Loucy (cell line): Measurements from ENCODE around the gene TREX2.

Experiments used
- H2AFZ ChIP-seq: fragments of 200-600 bp; sonication (generic); 2 replicates; pipeline ENCODE4 v1.6.0; 2016; ENCODE audit warnings: antibody characterized with exemption, mild to moderate bottlenecking, low read length, moderate library complexity
- H3F3A ChIP-seq: fragments of 200-600 bp; 2 replicates; pipeline ENCODE4 v1.6.0; 2016; ENCODE audit warnings: antibody characterized with exemption, low read depth, mild to moderate bottlenecking
- H3K27me3 ChIP-seq: fragments of 200-600 bp; sonication (generic); 2 replicates; pipeline ENCODE4 v1.6.1; 2014; ENCODE audit warnings: low read length, mild to moderate bottlenecking; ENCODE audit not compliant: insufficient read depth, poor library complexity, severe bottlenecking
- H3K36me3 ChIP-seq: fragments of 200-600 bp; sonication (generic); 2 replicates; pipeline ENCODE4 v1.6.1; 2016; ENCODE audit warnings: low read length; ENCODE audit not compliant: insufficient read depth
- H3K4me1 ChIP-seq: fragments of 200-600 bp; sonication (generic); 2 replicates; pipeline ENCODE4 v1.5.1; 2014; ENCODE audit warnings: low read length, mild to moderate bottlenecking; ENCODE audit not compliant: insufficient read depth, poor library complexity, severe bottlenecking
- H3K4me2 ChIP-seq: fragments of 200-600 bp; sonication (generic); 2 replicates; pipeline ENCODE4 v1.6.0; 2014; ENCODE audit warnings: antibody characterized with exemption, low read length, low read depth, mild to moderate bottlenecking; ENCODE audit not compliant: poor library complexity, severe bottlenecking
- H3K4me3 ChIP-seq: fragments of 200-600 bp; sonication (generic); 2 replicates; pipeline ENCODE4 v1.5.1; 2014; ENCODE audit warnings: low read length, mild to moderate bottlenecking, mixed read lengths; ENCODE audit not compliant: poor library complexity, severe bottlenecking
- H3K79me2 ChIP-seq: fragments of 200-600 bp; sonication (generic); 2 replicates; pipeline ENCODE4 v1.6.1; 2014; ENCODE audit warnings: low read length; ENCODE audit not compliant: insufficient read depth
- H3K9ac ChIP-seq: fragments of 200-600 bp; sonication (generic); 2 replicates; pipeline ENCODE4 v1.6.0; 2014; ENCODE audit warnings: mild to moderate bottlenecking, low read depth, low read length, moderate library complexity; ENCODE audit not compliant: poor library complexity, severe bottlenecking
- H3K9me2 ChIP-seq: fragments of 200-600 bp; sonication (generic); replicated peaks from 2 replicates; pipeline ENCODE4 v1.6.1; 2016; ENCODE audit warnings: low read depth, low read length, mixed read lengths
- H3K9me3 ChIP-seq: fragments of 200-600 bp; sonication (generic); 2 replicates; pipeline ENCODE4 v1.6.1; 2014; ENCODE audit warnings: mild to moderate bottlenecking, antibody characterized with exemption, low read length, low read depth; ENCODE audit not compliant: insufficient read depth
- H4K20me1 ChIP-seq: fragments of 200-600 bp; sonication (generic); 2 replicates; pipeline ENCODE4 v1.6.0; 2014; ENCODE audit warnings: antibody characterized with exemption, low read length, mild to moderate bottlenecking; ENCODE audit not compliant: insufficient read depth, poor library complexity, severe bottlenecking
- EZH2phosphoT487 ChIP-seq: fragments of 200-600 bp; IDR thresholded peaks from 2 replicates; pipeline ENCODE4 v1.6.1; 2018; ENCODE audit warnings: antibody characterized with exemption, mild to moderate bottlenecking, moderate library complexity, borderline replicate concordance
- TF ChIP-seq, protein P1 (sequence below): fragments of 200-600 bp; sonication (generic); conservative IDR thresholded peaks from 2 replicates; pipeline ENCODE4 v1.5.1; 2014; ENCODE audit warnings: mild to moderate bottlenecking, antibody characterized with exemption, low read length

TREX2 gene

GRCh38 chrX:153465691-153466380 is 20.0 kb upstream of the TREX2 start:
- H3K4me2 ChIP-seq = no peak overlapping the region
- peaks cover 17% of the 10 kb centered on the region for H3K79me2 ChIP-seq
- no peaks in the 10 kb centered on the region for H3K4me1 ChIP-seq
- no peak overlapping the region for H3K4me3 ChIP-seq
- TF ChIP-seq EZH2phosphoT487 = no peak
- TF ChIP-seq, protein P1, sequence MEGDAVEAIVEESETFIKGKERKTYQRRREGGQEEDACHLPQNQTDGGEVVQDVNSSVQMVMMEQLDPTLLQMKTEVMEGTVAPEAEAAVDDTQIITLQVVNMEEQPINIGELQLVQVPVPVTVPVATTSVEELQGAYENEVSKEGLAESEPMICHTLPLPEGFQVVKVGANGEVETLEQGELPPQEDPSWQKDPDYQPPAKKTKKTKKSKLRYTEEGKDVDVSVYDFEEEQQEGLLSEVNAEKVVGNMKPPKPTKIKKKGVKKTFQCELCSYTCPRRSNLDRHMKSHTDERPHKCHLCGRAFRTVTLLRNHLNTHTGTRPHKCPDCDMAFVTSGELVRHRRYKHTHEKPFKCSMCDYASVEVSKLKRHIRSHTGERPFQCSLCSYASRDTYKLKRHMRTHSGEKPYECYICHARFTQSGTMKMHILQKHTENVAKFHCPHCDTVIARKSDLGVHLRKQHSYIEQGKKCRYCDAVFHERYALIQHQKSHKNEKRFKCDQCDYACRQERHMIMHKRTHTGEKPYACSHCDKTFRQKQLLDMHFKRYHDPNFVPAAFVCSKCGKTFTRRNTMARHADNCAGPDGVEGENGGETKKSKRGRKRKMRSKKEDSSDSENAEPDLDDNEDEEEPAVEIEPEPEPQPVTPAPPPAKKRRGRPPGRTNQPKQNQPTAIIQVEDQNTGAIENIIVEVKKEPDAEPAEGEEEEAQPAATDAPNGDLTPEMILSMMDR = no peak
- no peaks in the 10 kb centered on the region for H3F3A ChIP-seq
- H4K20me1 ChIP-seq = peaks cover 6% of the 10 kb centered on the region
- H2AFZ ChIP-seq = no peak overlapping the region
- no peaks in the 10 kb centered on the region for H3K9me2 ChIP-seq
- no peaks in the 10 kb centered on the region for H3K36me3 ChIP-seq
- H3K9ac ChIP-seq = no peak overlapping the region
- H3K9me3 ChIP-seq = no peaks in the 10 kb centered on the region
- no peaks in the 10 kb centered on the region for H3K27me3 ChIP-seq

- no peaks in the 10 kb centered on the region for H3K9me3 ChIP-seq
These were observed 18.3 kb upstream of the TREX2 start for GRCh38 chrX:153464116-153464515.

DNA sequence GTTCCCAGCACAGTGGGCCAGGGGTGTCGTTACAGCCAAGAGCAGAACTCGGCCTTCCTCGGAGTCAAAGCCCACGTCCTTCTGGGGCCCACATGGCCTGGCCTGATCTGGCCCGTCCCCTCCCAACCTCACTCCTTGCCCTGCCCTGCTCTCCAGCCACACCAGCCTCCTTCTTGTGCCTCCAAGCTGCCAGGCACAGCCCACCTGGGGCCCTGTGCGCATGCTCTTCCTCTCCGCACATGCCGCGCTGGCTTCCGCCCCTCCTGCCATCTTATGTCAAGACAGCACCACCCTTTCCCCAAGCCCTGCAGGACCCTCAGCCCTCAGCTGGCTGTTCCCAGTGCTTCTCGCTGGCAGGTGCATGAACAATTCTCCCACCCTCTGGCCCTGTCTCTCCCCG is 17.7 kb upstream of the TREX2 start:
- H3K4me3 ChIP-seq = no peak overlapping the region
- no peaks in the 10 kb centered on the region for H3K4me1 ChIP-seq
- H2AFZ ChIP-seq = no peak overlapping the region
- no peak for TF ChIP-seq EZH2phosphoT487
- TF ChIP-seq, protein P1 = no peak
- no peaks in the 10 kb centered on the region for H3F3A ChIP-seq
- no peaks in the 10 kb centered on the region for H3K27me3 ChIP-seq
- no peaks in the 10 kb centered on the region for H3K9me3 ChIP-seq
- H4K20me1 ChIP-seq = no peaks in the 10 kb centered on the region
- no peaks in the 10 kb centered on the region for H3K36me3 ChIP-seq
- H3K9ac ChIP-seq = no peak overlapping the region
- no peaks in the 10 kb centered on the region for H3K9me2 ChIP-seq
- peaks cover 1% of the 10 kb centered on the region; the same call in 1 of the 2 replicates for H3K79me2 ChIP-seq
- no peak overlapping the region for H3K4me2 ChIP-seq

More at GRCh38 chrX:153464116-153464515, 18.3 kb upstream of the TREX2 start:
- H3K4me1 ChIP-seq = no peaks in the 10 kb centered on the region
- peaks cover 7% of the 10 kb centered on the region for H3K79me2 ChIP-seq
- H3K9me2 ChIP-seq = no peaks in the 10 kb centered on the region
- H4K20me1 ChIP-seq = no peaks in the 10 kb centered on the region
- H3K36me3 ChIP-seq = no peaks in the 10 kb centered on the region
- no peaks in the 10 kb centered on the region for H3F3A ChIP-seq
- H3K4me3 ChIP-seq = no peak overlapping the region
- H3K9ac ChIP-seq = no peak overlapping the region
- H3K27me3 ChIP-seq = no peaks in the 10 kb centered on the region
- no peak overlapping the region for H2AFZ ChIP-seq
- TF ChIP-seq, protein P1 = no peak
- no peak for TF ChIP-seq EZH2phosphoT487
- no peak overlapping the region for H3K4me2 ChIP-seq
